Stomach (tissue), 9 donors: ENCODE measurements around the gene ZNF628. TPM values are rescaled to one million over a fixed set of nuclear protein-coding genes. Genes with fewer than 3 reads are reported as not detected.

ENCODE experiments used
- DNase-seq, 2 donors: peaks; one replicate each; pipeline versions ENCODE4 v3.0.0 to v3.0.0-alpha.2; 2013 to 2019
- H3K27ac ChIP-seq, 5 donors: fragments of 200-600 bp in 4 of 5; sonication (generic) in 4 of 5; one replicate each; pipeline ENCODE4 v1.5.1; 2013 to 2019; ENCODE audit warnings: mild to moderate bottlenecking in 1 of 5, moderate library complexity in 1 of 5
- H3K27me3 ChIP-seq, 3 donors: fragments of 200-600 bp; sonication (generic); one replicate each; pipeline ENCODE4 v1.5.1; 2017 to 2019; ENCODE audit warnings: mixed run types in 1 of 3
- H3K36me3 ChIP-seq, 4 donors: fragments of 200-600 bp; sonication (generic); 1 replicate in 3 of 4; 2 replicates in 1 of 4; pipeline ENCODE4 v1.5.1; 2016 to 2019
- H3K4me1 ChIP-seq, 4 donors: fragments of 200-600 bp; sonication (generic); one replicate each; pipeline ENCODE4 v1.5.1; 2016 to 2019
- H3K4me3 ChIP-seq, 4 donors: fragments of 200-600 bp; sonication (generic) in 3 of 4; one replicate each; pipeline ENCODE4 v1.5.1; 2016 to 2019; ENCODE audit warnings: mild to moderate bottlenecking in 1 of 4
- H3K9me3 ChIP-seq, 4 donors: fragments of 200-600 bp; sonication (generic); one replicate each; pipeline ENCODE4 v1.5.1; 2016 to 2019
- EP300 ChIP-seq: sonication (generic); formaldehyde crosslinking; IDR thresholded peaks from one replicate; pipeline ENCODE4 v1.6.1; 2017; ENCODE audit warnings: antibody characterized with exemption
- POLR2A ChIP-seq, 4 donors: fragments of 450-650 bp; IDR thresholded peaks; one replicate each; pipeline ENCODE4 v1.6.1; 2016; ENCODE audit warnings: antibody characterized with exemption in 4 of 4, control low read depth in 2 of 4, mild to moderate bottlenecking in 1 of 4, moderate library complexity in 1 of 4
- POLR2AphosphoS5 ChIP-seq, 3 donors: sonication (generic); formaldehyde crosslinking; IDR thresholded peaks; one replicate each; pipeline ENCODE4 v1.6.1; 2016; ENCODE audit warnings: antibody characterized with exemption in 3 of 3
- WGBS, 5 donors: extraction: QIAGEN DNeasy Blood & Tissue Kit in 3 of 5; methylation state at CpG; one replicate each; pipeline versions ENCODE4 v1.1.5 to v1.1.7; 2013 to 2018; 5-methylcytosine and 5-hydroxymethylcytosine counted together
- intact Hi-C: fragments of 100-400 bp; cut with DNase I; formaldehyde crosslinking; loops from one replicate; pipeline ENCODE4 v1.15.1; 2023; ENCODE audit warnings: low total_unique reads
- polyA plus RNA-seq, 3 donors: library from polyadenylated mRNA; stranded (reverse); fragments of 200-250 nt; gene quantifications; one replicate each; pipeline ENCODE4 v1.2.3, GENCODE V29; 2013
- total RNA-seq, 5 donors: library from RNA; depleted of rRNA; stranded (reverse); fragments of >200 nt; gene quantifications; one replicate each; pipeline versions ENCODE4 v1.1.0 to v1.2.3, GENCODE V29; 2014 to 2016
- TF ChIP-seq, protein P1 (sequence below), 7 experiments: fragments of 450-650 bp in 4 of 7; fragments of 200-600 bp in 3 of 7; sonication (generic) in 3 of 7; IDR thresholded peaks; one replicate each; pipeline ENCODE4 v1.5.1; 2016 to 2019; ENCODE audit warnings: antibody characterized with exemption in 7 of 7, control low read depth in 2 of 7, mild to moderate bottlenecking in 1 of 7
- donor health status: healthy with polysubstance abuse.
- donor health status: Bipolar disorder and iron deficiency.
- donor health status: healthy.

ZNF628 gene
- total and polyA plus RNA-seq, 8 donors, result 0.58 to 16.1 (median 5.0) TPM

DNA sequence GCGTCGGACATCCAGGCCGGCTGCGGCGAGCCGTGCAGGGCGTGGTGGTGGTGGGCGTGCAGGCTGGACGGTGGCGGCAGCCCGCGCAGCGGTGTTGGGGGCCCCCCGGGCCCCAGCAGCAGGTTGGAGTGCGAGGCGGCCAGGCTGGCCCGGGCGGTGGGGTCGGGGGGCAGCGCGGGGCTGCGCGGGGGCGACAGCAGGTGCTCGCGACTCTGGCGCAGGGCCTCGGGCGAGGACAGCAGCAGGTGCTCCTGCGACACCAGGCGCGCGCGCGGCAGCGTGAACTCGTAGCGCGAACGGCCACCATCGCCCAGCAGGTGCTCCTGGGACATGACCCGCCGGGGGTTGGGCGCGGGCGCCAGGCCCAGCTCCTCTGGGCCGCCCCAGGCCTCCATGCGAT is 43.1 kb upstream of the ZNF628 start:
- Histone ChIP-seq H3K27me3 (peaks cover 23 to 87% (median 38%) of the 10 kb centered on the region in 3 donors), H3K4me1 (peaks cover 0 to 6% (median 0%) of the 10 kb centered on the region in 4 donors), H3K4me3 (no peak overlapping the region), H3K9me3 (no peaks in the 10 kb centered on the region), H3K27ac (no peak overlapping the region), H3K36me3 (no peaks in the 10 kb centered on the region)
- DNase-seq, result no peak
- TF ChIP-seq, protein P1, sequence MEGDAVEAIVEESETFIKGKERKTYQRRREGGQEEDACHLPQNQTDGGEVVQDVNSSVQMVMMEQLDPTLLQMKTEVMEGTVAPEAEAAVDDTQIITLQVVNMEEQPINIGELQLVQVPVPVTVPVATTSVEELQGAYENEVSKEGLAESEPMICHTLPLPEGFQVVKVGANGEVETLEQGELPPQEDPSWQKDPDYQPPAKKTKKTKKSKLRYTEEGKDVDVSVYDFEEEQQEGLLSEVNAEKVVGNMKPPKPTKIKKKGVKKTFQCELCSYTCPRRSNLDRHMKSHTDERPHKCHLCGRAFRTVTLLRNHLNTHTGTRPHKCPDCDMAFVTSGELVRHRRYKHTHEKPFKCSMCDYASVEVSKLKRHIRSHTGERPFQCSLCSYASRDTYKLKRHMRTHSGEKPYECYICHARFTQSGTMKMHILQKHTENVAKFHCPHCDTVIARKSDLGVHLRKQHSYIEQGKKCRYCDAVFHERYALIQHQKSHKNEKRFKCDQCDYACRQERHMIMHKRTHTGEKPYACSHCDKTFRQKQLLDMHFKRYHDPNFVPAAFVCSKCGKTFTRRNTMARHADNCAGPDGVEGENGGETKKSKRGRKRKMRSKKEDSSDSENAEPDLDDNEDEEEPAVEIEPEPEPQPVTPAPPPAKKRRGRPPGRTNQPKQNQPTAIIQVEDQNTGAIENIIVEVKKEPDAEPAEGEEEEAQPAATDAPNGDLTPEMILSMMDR (IDR thresholded peaks at IDR 0.05), result no peak
- TF ChIP-seq POLR2AphosphoS5 (IDR thresholded peaks at IDR 0.05) (no peak), EP300 (no peak), POLR2A (IDR thresholded peaks at IDR 0.05) (no peak)
- intact Hi-C loops, result no loop called here
- 8 to 40% (median 17%) methylated on average over 1 to 46 of the region's 48 CpGs for WGBS, 5 donors

GRCh38 chr19:55434356-55434919 is 42.0 kb upstream of the ZNF628 start:
- no peak for DNase-seq
- intact Hi-C loops, result no loop called here
- no peak overlapping the region for H3K4me3 ChIP-seq
- TF ChIP-seq, protein P1 (IDR thresholded peaks at IDR 0.05), result no peak
- TF ChIP-seq EP300 (no peak), POLR2A (IDR thresholded peaks at IDR 0.05) (no peak), POLR2AphosphoS5 (IDR thresholded peaks at IDR 0.05) (no peak)
- no peaks in the 10 kb centered on the region for H3K9me3 ChIP-seq
- WGBS, 5 donors, result 67 to 98% (median 76%) methylated on average over 4 of the region's 4 CpGs
- peaks cover 20 to 87% (median 50%) of the 10 kb centered on the region in 3 donors for H3K27me3 ChIP-seq
- no peaks in the 10 kb centered on the region for H3K36me3 ChIP-seq
- no peak overlapping the region for H3K27ac ChIP-seq
- peaks cover 0 to 6% (median 0%) of the 10 kb centered on the region in 4 donors for H3K4me1 ChIP-seq

GRCh38 chr19:55435020-55435419 is 41.4 kb upstream of the ZNF628 start:
- TF ChIP-seq POLR2A (IDR thresholded peaks at IDR 0.05), result no peak
- TF ChIP-seq, protein P1 (IDR thresholded peaks at IDR 0.05), result no peak
- no peak for TF ChIP-seq POLR2AphosphoS5 (IDR thresholded peaks at IDR 0.05)
- TF ChIP-seq EP300, result no peak
- intact Hi-C loops, result no loop called here
- DNase-seq, result no peak
- Histone ChIP-seq H3K4me3 (no peak overlapping the region), H3K4me1 (peaks cover 0 to 6% (median 0%) of the 10 kb centered on the region in 4 donors), H3K27ac (no peak overlapping the region), H3K27me3 (peaks cover 15 to 87% (median 52%) of the 10 kb centered on the region in 3 donors), H3K36me3 (no peaks in the 10 kb centered on the region), H3K9me3 (no peaks in the 10 kb centered on the region)
- 89 to 99% (median 91%) methylated on average over 4 of the region's 4 CpGs for WGBS, 5 donors

DNA sequence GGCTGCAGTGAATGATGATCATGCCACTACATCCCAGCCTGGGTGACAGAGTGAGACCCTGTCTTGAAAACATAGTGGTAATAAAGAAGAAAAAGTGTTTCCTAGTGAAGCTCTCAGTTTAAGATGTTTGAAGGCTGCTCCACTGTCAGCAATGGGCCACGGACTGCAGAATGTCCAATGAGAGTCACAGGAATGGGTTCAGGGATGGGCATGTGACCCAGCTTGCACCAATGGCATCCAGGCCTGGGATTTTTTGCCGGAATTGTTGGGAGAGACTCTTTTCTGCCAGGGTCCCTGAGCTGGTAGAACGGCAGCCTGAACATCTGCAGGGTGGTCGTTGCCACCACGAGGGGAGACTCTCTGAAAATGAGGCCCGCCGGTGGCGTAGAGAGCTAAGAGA is 39.6 kb upstream of the ZNF628 start:
- Histone ChIP-seq H3K27ac (no peak overlapping the region), H3K27me3 (peaks cover 23 to 87% (median 66%) of the 10 kb centered on the region in 3 donors), H3K4me3 (no peak overlapping the region), H3K4me1 (peaks cover 4 to 22% (median 11%) of the 10 kb centered on the region in 4 donors), H3K9me3 (no peaks in the 10 kb centered on the region), H3K36me3 (no peaks in the 10 kb centered on the region)
- WGBS, 5 donors, result 40 to 46% (median 45%) methylated on average over 8 of the region's 8 CpGs
- intact Hi-C loops, result no loop called here
- TF ChIP-seq EP300 (no peak), POLR2AphosphoS5 (IDR thresholded peaks at IDR 0.05) (no peak), POLR2A (IDR thresholded peaks at IDR 0.05) (no peak)
- TF ChIP-seq, protein P1 (IDR thresholded peaks at IDR 0.05), result no peak
- no peak for DNase-seq
